Kidney (tissue), 14 donors: Measurements from ENCODE around the gene FRAT1. TPM values are rescaled to one million over a fixed set of nuclear protein-coding genes. Genes with fewer than 3 reads are reported as not detected.

Source experiments
- DNase-seq, 5 donors: peaks; one replicate each; pipeline ENCODE4 v3.0.0-alpha.2; 2013 to 2020
- FAIRE-seq: peaks from 2 replicates; lab custom pipeline; 2012; peaks lifted over from hg19 to GRCh38; lab: Jason Lieb, UNC
- H3K27ac ChIP-seq, 2 donors: one replicate each; pipeline ENCODE4 v1.7.0; 2013; ENCODE audit warnings: low read depth in 2 of 2, low read length in 2 of 2, inconsistent platforms in 1 of 2
- H3K27me3 ChIP-seq: one replicate; pipeline ENCODE4 v1.7.1; 2013; ENCODE audit warnings: low read length, inconsistent platforms; ENCODE audit not compliant: control insufficient read depth, insufficient read depth
- H3K36me3 ChIP-seq, 3 donors: one replicate each; pipeline versions ENCODE4 v1.7.0 to v1.7.1; 2013; ENCODE audit warnings: low read length in 3 of 3, control low read depth in 1 of 3, inconsistent platforms in 1 of 3; ENCODE audit not compliant: insufficient read depth in 3 of 3, control insufficient read depth in 2 of 3
- H3K4me1 ChIP-seq, 3 donors: one replicate each; pipeline versions ENCODE4 v1.7.0 to v1.7.1; 2013; ENCODE audit warnings: low read length in 3 of 3, inconsistent platforms in 1 of 3, low read depth in 1 of 3; ENCODE audit not compliant: control insufficient read depth in 2 of 3, insufficient read depth in 2 of 3
- H3K4me3 ChIP-seq, 3 donors: one replicate each; pipeline versions ENCODE4 v1.7.0 to v1.8.1; 2013; ENCODE audit warnings: low read length in 3 of 3, control low read depth in 1 of 3, inconsistent platforms in 1 of 3
- H3K9ac ChIP-seq, 3 donors: one replicate each; pipeline versions ENCODE4 v1.7.0 to v1.7.1; 2013; ENCODE audit warnings: low read length in 3 of 3, control low read depth in 1 of 3, inconsistent platforms in 1 of 3
- H3K9me3 ChIP-seq, 3 donors: one replicate each; pipeline versions ENCODE4 v1.7.0 to v1.7.1; 2013; ENCODE audit warnings: low read length in 3 of 3, control low read depth in 1 of 3, inconsistent platforms in 1 of 3; ENCODE audit not compliant: control insufficient read depth in 2 of 3, insufficient read depth in 1 of 3
- CTCF ChIP-seq: IDR thresholded peaks from 3 replicates; pipeline ENCODE4 v1.5.1; 2012; ENCODE audit warnings: mild to moderate bottlenecking, moderate library complexity, borderline replicate concordance; ENCODE audit not compliant: insufficient read depth; ENCODE audit errors: extremely low read depth
- intact Hi-C: fragments of 100-400 bp; cut with DNase I; formaldehyde crosslinking; loops from one replicate; pipeline ENCODE4 v1.11.1; 2022
- polyA plus RNA-seq: library from polyadenylated mRNA; stranded (reverse); fragments of 350-450 nt; fragmentation: Illumina TruSeq; extraction: RNeasy Lipid Tissue Mini Kit (QIAGEN cat#74804); gene quantifications from one replicate; pipeline ENCODE4 v1.2.3, GENCODE V29; 2014; ENCODE audit warnings: low read depth, low replicate concordance; ENCODE audit not compliant: insufficient read depth
- total RNA-seq: library from RNA; stranded (reverse); fragmentation: NEBNext Ultra II Directional; extraction: Animal tissue kit (Norgen Biotek cat#: 25700); gene quantifications from one replicate; pipeline ENCODE4 v1.2.1, GENCODE V29; 2021
- donor health status: control.
- donor health status: control.
- donor health status: control.
- donor health status: control.
- donor health status: control.
- donor health status: DM: yes; HTN: yes; CAD: no.
- donor health status: Normal renal cell carcinoma (clear cell type).

FRAT1 gene
- total and polyA plus RNA-seq, 2 donors from 2014 or later: 2.1 to 7.0 TPM

DNA sequence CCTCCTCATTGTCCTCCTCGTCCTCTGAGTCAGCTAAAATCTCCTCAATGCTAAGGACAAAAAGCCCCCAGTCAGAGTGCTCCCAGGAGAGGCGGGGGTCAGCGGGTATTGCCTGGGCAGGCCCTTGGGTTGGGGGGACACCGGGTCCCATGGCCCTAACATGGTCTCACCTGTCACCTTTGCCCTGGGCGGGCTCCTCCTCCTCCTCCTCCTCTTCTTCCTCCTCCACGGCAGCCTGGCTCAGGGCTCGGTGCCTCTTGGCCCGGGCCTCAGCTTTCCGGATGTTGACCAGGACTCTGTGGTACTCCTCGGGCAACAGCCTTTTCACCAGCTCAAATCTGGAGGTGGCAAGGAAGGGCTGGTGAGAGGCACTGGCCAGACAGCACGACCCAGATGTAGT, 47.5 kb downstream of the FRAT1 start:
- intact Hi-C loops: no loop called here
- DNase-seq (no peak), FAIRE-seq (no peak)
- TF ChIP-seq CTCF: no peak
- H3K27ac ChIP-seq: no peak overlapping the region
- H3K9ac ChIP-seq: no peak overlapping the region
- H3K4me3 ChIP-seq: no peak overlapping the region
- no peaks in the 10 kb centered on the region for H3K9me3 ChIP-seq
- no peaks in the 10 kb centered on the region for H3K4me1 ChIP-seq
- H3K36me3 ChIP-seq: peaks cover 0 to 8% (median 4%) of the 10 kb centered on the region in 3 donors
- no peaks in the 10 kb centered on the region for H3K27me3 ChIP-seq

DNA sequence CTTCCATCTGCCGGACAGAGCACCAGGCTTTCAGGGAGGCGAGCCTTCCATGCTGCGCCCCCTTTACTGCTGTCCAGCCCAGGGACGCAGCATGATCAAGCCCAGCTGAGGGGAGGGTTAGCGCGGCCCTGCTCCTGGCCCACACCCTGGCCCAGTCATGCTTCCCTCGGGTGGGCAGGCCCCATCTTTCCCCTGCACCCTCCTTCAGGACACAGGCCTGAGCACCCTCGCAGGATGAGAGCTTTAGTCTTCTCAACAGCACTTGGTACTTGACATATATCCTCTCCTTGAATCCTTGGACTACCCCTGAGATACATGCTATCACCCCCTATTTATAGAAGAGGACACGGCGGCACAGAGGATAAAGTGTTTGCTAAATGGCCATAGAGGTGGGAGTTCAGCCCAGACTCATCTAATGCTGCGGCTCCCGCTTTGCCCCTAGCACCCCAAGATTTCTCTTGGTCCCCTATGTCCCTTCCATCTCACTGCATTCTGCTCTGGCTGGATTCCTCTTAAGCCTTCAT, 48.1 kb downstream of the FRAT1 start:
- H3K4me1 ChIP-seq: no peaks in the 10 kb centered on the region
- no peak overlapping the region for H3K4me3 ChIP-seq
- intact Hi-C loops: no loop called here
- no peak for FAIRE-seq
- H3K27me3 ChIP-seq: no peaks in the 10 kb centered on the region
- no peak overlapping the region for H3K9ac ChIP-seq
- no peak for TF ChIP-seq CTCF
- no peak overlapping the region for H3K27ac ChIP-seq
- no peaks in the 10 kb centered on the region for H3K9me3 ChIP-seq
- DNase-seq: no peak
- H3K36me3 ChIP-seq: peaks cover 0 to 10% (median 9%) of the 10 kb centered on the region in 3 donors

Other genes with a start within 250 kb of the FRAT1 start
- 0.35 TPM for gene SLIT1, start 133.3 kb upstream of the FRAT1 start, total RNA-seq
- gene SLIT1, start 133.3 kb upstream of the FRAT1 start, polyA plus RNA-seq: 0.06 TPM
- gene ARHGAP19, start 26.6 kb upstream of the FRAT1 start, total RNA-seq: 10.6 TPM
- 5.3 TPM for gene ARHGAP19, start 26.6 kb upstream of the FRAT1 start, polyA plus RNA-seq
- gene FRAT2, start 15.5 kb downstream of the FRAT1 start, total RNA-seq: 16.8 TPM
- gene FRAT2, start 15.5 kb downstream of the FRAT1 start, polyA plus RNA-seq: 5.4 TPM
- gene RRP12, start 82.1 kb downstream of the FRAT1 start, total RNA-seq: 30.0 TPM
- 9.7 TPM for gene RRP12, start 82.1 kb downstream of the FRAT1 start, polyA plus RNA-seq
- 161 TPM for gene PGAM1, start 106.9 kb downstream of the FRAT1 start, total RNA-seq
- 328 TPM for gene PGAM1, start 106.9 kb downstream of the FRAT1 start, polyA plus RNA-seq
- gene EXOSC1, start 126.7 kb downstream of the FRAT1 start, total RNA-seq: 28.8 TPM
- 40.9 TPM for gene EXOSC1, start 126.7 kb downstream of the FRAT1 start, polyA plus RNA-seq
- gene ZDHHC16, start 126.9 kb downstream of the FRAT1 start, total RNA-seq: 35.9 TPM
- 48.9 TPM for gene ZDHHC16, start 126.9 kb downstream of the FRAT1 start, polyA plus RNA-seq
- gene MMS19, start 179.2 kb downstream of the FRAT1 start, total RNA-seq: 56.1 TPM
- 49.7 TPM for gene MMS19, start 179.2 kb downstream of the FRAT1 start, polyA plus RNA-seq
- gene UBTD1, start 179.7 kb downstream of the FRAT1 start, total RNA-seq: 17.4 TPM
- gene UBTD1, start 179.7 kb downstream of the FRAT1 start, polyA plus RNA-seq: 26.1 TPM